Stomach (tissue), 4 donors: ENCODE results near the gene ZNF280D.

Experiments
- EP300 ChIP-seq: sonication (generic); formaldehyde crosslinking; IDR thresholded peaks from one replicate; pipeline ENCODE4 v1.6.1; 2017; ENCODE audit warnings: antibody characterized with exemption
- POLR2A ChIP-seq, 4 donors: fragments of 450-650 bp; IDR thresholded peaks; one replicate each; pipeline ENCODE4 v1.6.1; 2016; ENCODE audit warnings: antibody characterized with exemption in 4 of 4, control low read depth in 2 of 4, mild to moderate bottlenecking in 1 of 4, moderate library complexity in 1 of 4
- POLR2AphosphoS5 ChIP-seq, 3 donors: sonication (generic); formaldehyde crosslinking; IDR thresholded peaks; one replicate each; pipeline ENCODE4 v1.6.1; 2016; ENCODE audit warnings: antibody characterized with exemption in 3 of 3
- TF ChIP-seq, protein P1 (sequence below), 7 experiments: fragments of 450-650 bp in 4 of 7; fragments of 200-600 bp in 3 of 7; sonication (generic) in 3 of 7; IDR thresholded peaks; one replicate each; pipeline ENCODE4 v1.5.1; 2016 to 2019; ENCODE audit warnings: antibody characterized with exemption in 7 of 7, control low read depth in 2 of 7, mild to moderate bottlenecking in 1 of 7

DNA sequence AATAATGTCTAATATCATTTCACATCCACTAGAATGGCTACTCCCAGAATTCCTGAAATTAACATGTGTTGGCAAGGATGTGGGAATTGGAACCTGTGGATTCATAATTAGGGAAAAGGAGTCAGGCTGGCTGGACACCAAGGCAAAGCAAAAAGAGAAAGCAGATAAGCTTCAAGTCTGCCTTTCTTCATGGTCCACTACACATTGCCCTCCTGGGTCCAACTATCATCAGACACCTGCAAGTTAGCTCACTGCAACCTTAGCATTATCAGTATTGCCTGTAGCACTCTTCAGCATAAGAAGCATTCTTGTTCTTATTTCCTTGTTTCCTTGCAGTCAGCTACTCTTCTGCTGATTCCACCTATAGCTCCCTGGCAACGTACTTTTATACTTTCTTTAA lies 124.3 kb downstream of the ZNF280D start:
- TF ChIP-seq, protein P1, sequence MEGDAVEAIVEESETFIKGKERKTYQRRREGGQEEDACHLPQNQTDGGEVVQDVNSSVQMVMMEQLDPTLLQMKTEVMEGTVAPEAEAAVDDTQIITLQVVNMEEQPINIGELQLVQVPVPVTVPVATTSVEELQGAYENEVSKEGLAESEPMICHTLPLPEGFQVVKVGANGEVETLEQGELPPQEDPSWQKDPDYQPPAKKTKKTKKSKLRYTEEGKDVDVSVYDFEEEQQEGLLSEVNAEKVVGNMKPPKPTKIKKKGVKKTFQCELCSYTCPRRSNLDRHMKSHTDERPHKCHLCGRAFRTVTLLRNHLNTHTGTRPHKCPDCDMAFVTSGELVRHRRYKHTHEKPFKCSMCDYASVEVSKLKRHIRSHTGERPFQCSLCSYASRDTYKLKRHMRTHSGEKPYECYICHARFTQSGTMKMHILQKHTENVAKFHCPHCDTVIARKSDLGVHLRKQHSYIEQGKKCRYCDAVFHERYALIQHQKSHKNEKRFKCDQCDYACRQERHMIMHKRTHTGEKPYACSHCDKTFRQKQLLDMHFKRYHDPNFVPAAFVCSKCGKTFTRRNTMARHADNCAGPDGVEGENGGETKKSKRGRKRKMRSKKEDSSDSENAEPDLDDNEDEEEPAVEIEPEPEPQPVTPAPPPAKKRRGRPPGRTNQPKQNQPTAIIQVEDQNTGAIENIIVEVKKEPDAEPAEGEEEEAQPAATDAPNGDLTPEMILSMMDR (IDR thresholded peaks at IDR 0.05) = no peak
- TF ChIP-seq POLR2A (IDR thresholded peaks at IDR 0.05) (no peak), POLR2AphosphoS5 (IDR thresholded peaks at IDR 0.05) (no peak), EP300 (no peak)
